Loucy (cell line): ENCODE measurements around the gene VDAC1.
"Not testable (repeated sequence)": the region's sequence is repeated elsewhere in the genome, so short reads cannot be mapped to it uniquely, and the experiment has no call there.

ENCODE experiments used
- EZH2phosphoT487 ChIP-seq: fragments of 200-600 bp; IDR thresholded peaks from 2 replicates; pipeline ENCODE4 v1.6.1; 2018; ENCODE audit warnings: antibody characterized with exemption, mild to moderate bottlenecking, moderate library complexity, borderline replicate concordance
- TF ChIP-seq, protein P1 (sequence below): fragments of 200-600 bp; sonication (generic); conservative IDR thresholded peaks from 2 replicates; pipeline ENCODE4 v1.5.1; 2014; ENCODE audit warnings: mild to moderate bottlenecking, antibody characterized with exemption, low read length

- TF ChIP-seq, protein P1, sequence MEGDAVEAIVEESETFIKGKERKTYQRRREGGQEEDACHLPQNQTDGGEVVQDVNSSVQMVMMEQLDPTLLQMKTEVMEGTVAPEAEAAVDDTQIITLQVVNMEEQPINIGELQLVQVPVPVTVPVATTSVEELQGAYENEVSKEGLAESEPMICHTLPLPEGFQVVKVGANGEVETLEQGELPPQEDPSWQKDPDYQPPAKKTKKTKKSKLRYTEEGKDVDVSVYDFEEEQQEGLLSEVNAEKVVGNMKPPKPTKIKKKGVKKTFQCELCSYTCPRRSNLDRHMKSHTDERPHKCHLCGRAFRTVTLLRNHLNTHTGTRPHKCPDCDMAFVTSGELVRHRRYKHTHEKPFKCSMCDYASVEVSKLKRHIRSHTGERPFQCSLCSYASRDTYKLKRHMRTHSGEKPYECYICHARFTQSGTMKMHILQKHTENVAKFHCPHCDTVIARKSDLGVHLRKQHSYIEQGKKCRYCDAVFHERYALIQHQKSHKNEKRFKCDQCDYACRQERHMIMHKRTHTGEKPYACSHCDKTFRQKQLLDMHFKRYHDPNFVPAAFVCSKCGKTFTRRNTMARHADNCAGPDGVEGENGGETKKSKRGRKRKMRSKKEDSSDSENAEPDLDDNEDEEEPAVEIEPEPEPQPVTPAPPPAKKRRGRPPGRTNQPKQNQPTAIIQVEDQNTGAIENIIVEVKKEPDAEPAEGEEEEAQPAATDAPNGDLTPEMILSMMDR = not testable (repeated sequence)
- TF ChIP-seq EZH2phosphoT487 = not testable (repeated sequence)
These were observed 48.6 kb downstream of the VDAC1 start for GRCh38 chr5:133956196-133956595.
